Activated CD4-positive, CD25-positive, alpha-beta regulatory T cell treated with anti-CD3 and anti-CD28 coated beads, Interleukin-2, amount 50 U/mL, for 24 hours (primary cell): ENCODE data around the gene KCNQ5.

Source experiments
- ATAC-seq, 2 donors: fragments of 150-1000 bp; cut with Tn5 transposase; one replicate each; pipeline ENCODE4 v1.10.0; 2021; ENCODE audit warnings: mild to moderate bottlenecking in 1 of 2, moderate library complexity in 1 of 2

KCNQ5 gene

GRCh38 chr6:72640615-72640930 lies 18.7 kb downstream of the KCNQ5 start:
- no peak for ATAC-seq

- ATAC-seq, result no peak
Measured at GRCh38 chr6:72642435-72642834, 20.6 kb downstream of the KCNQ5 start.

- no peak for ATAC-seq
Measured at GRCh38 chr6:72643214-72643613, 21.4 kb downstream of the KCNQ5 start.

GRCh38 chr6:72646604-72647485 lies 25.0 kb downstream of the KCNQ5 start:
- ATAC-seq, result no peak

- no peak for ATAC-seq
Measured at GRCh38 chr6:72647489-72647888, 25.6 kb downstream of the KCNQ5 start.

GRCh38 chr6:72649032-72649984 lies 27.4 kb downstream of the KCNQ5 start:
- peak; percentile 61 to 64 for ATAC-seq

GRCh38 chr6:72650081-72650745 lies 28.3 kb downstream of the KCNQ5 start:
- ATAC-seq, result peak; percentile 66 to 70

- ATAC-seq, result no peak
Measured at GRCh38 chr6:72651174-72651573, 29.3 kb downstream of the KCNQ5 start.

- no peak for ATAC-seq
Measured at GRCh38 chr6:72651967-72652956, 30.4 kb downstream of the KCNQ5 start.

- ATAC-seq, result no peak
Measured at GRCh38 chr6:72653026-72653425, 31.2 kb downstream of the KCNQ5 start.

GRCh38 chr6:72654071-72654621 lies 32.3 kb downstream of the KCNQ5 start:
- ATAC-seq, result peak in 1 of 2 donors; percentile 19

- no peak for ATAC-seq
Measured at GRCh38 chr6:72657407-72658197, 35.7 kb downstream of the KCNQ5 start.

- ATAC-seq, result no peak
Measured at GRCh38 chr6:72659754-72660153, 37.9 kb downstream of the KCNQ5 start.

GRCh38 chr6:72661411-72661810 lies 39.5 kb downstream of the KCNQ5 start:
- ATAC-seq, result no peak

GRCh38 chr6:72665599-72665998 lies 43.7 kb downstream of the KCNQ5 start:
- ATAC-seq, result no peak

- no peak for ATAC-seq
Measured at GRCh38 chr6:72669324-72669723, 47.5 kb downstream of the KCNQ5 start.

- no peak for ATAC-seq
Measured at GRCh38 chr6:72672906-72673305, 51.0 kb downstream of the KCNQ5 start.

GRCh38 chr6:72674842-72675241 lies 53.0 kb downstream of the KCNQ5 start:
- ATAC-seq, result no peak

- ATAC-seq, result no peak
Measured at GRCh38 chr6:72675396-72675795, 53.5 kb downstream of the KCNQ5 start.

GRCh38 chr6:72676995-72677394 lies 55.1 kb downstream of the KCNQ5 start:
- ATAC-seq, result no peak

GRCh38 chr6:72677740-72678139 lies 55.9 kb downstream of the KCNQ5 start:
- ATAC-seq, result no peak
